OCI-LY1 (cell line): Measurements from ENCODE around the gene NDUFAB1.

ENCODE experiments used
- H2AFZ ChIP-seq: fragments of 200-600 bp; sonication (generic), shearing (Covaris generic); 2 replicates; pipeline ENCODE4 v1.6.0; 2014; ENCODE audit warnings: antibody characterized with exemption, mild to moderate bottlenecking, low read length
- H3F3A ChIP-seq: fragments of 200-600 bp; sonication (generic), shearing (Covaris generic); 2 replicates; pipeline ENCODE4 v1.6.0; 2014; ENCODE audit warnings: mild to moderate bottlenecking, antibody characterized with exemption, low read length, moderate library complexity; ENCODE audit not compliant: insufficient read depth
- H3K27ac ChIP-seq: fragments of 200-600 bp; sonication (generic); 2 replicates; pipeline ENCODE4 v1.5.1; 2014; ENCODE audit warnings: low read length, mixed run types, mild to moderate bottlenecking, low read depth; ENCODE audit not compliant: poor library complexity, severe bottlenecking
- H3K27me3 ChIP-seq: fragments of 200-600 bp; sonication (generic); 2 replicates; pipeline ENCODE4 v1.6.0; 2014; ENCODE audit warnings: antibody characterized with exemption, mild to moderate bottlenecking, low read length, moderate library complexity; ENCODE audit not compliant: insufficient read depth
- H3K36me3 ChIP-seq: fragments of 200-600 bp; sonication (generic); 2 replicates; pipeline ENCODE4 v1.6.1; 2014; ENCODE audit warnings: mild to moderate bottlenecking, antibody characterized with exemption, low read length, moderate library complexity, mixed read lengths; ENCODE audit not compliant: insufficient read depth
- H3K4me1 ChIP-seq: fragments of 200-600 bp; sonication (generic); 2 replicates; pipeline ENCODE4 v1.5.1; 2014; ENCODE audit warnings: mild to moderate bottlenecking, low read length, moderate library complexity; ENCODE audit not compliant: insufficient read depth, severe bottlenecking
- H3K4me2 ChIP-seq: fragments of 200-600 bp; sonication (generic), shearing (Covaris generic); 2 replicates; pipeline ENCODE4 v1.6.1; 2014; ENCODE audit warnings: low read length
- H3K4me3 ChIP-seq: fragments of 200-600 bp; sonication (generic); 2 replicates; pipeline ENCODE4 v1.5.1; 2014; ENCODE audit warnings: low read length, low read depth, mild to moderate bottlenecking, mixed read lengths; ENCODE audit not compliant: poor library complexity, severe bottlenecking
- H3K79me2 ChIP-seq: fragments of 200-600 bp; shearing (Covaris generic); 2 replicates; pipeline ENCODE4 v1.6.1; 2016; ENCODE audit warnings: mixed run types, low read length, mixed read lengths; ENCODE audit not compliant: insufficient read depth
- H3K9ac ChIP-seq: fragments of 200-600 bp; sonication (generic), shearing (Covaris generic); 2 replicates; pipeline ENCODE4 v1.6.1; 2014; ENCODE audit warnings: mild to moderate bottlenecking, low read length, mixed read lengths
- H3K9me2 ChIP-seq: fragments of 200-600 bp; sonication (generic), shearing (Covaris generic); 2 replicates; pipeline ENCODE4 v1.6.1; 2014; ENCODE audit warnings: low read depth, mild to moderate bottlenecking, low read length, mixed read lengths
- H3K9me3 ChIP-seq: fragments of 200-600 bp; shearing (Covaris generic); 2 replicates; pipeline ENCODE4 v1.6.1; 2014; ENCODE audit warnings: low read length, mixed read lengths
- H4K20me1 ChIP-seq: fragments of 200-600 bp; sonication (generic), shearing (Covaris generic); 2 replicates; pipeline ENCODE4 v1.6.0; 2016; ENCODE audit warnings: mild to moderate bottlenecking, low read length; ENCODE audit not compliant: insufficient read depth
- EZH2 ChIP-seq: fragments of 200-600 bp; sonication (generic), shearing (Covaris generic); IDR thresholded peaks from 2 replicates; pipeline ENCODE4 v1.8.0; 2017; ENCODE audit warnings: borderline replicate concordance, mixed run types, mild to moderate bottlenecking, antibody characterized with exemption, low read length, moderate library complexity, mixed read lengths
- TF ChIP-seq, protein P1 (sequence below): fragments of 200-600 bp; sonication (generic), shearing (Covaris generic); IDR thresholded peaks from 2 replicates; pipeline ENCODE4 v1.5.1; 2017; ENCODE audit warnings: mild to moderate bottlenecking, antibody characterized with exemption, low read length, moderate library complexity, mixed read lengths

NDUFAB1 gene

DNA sequence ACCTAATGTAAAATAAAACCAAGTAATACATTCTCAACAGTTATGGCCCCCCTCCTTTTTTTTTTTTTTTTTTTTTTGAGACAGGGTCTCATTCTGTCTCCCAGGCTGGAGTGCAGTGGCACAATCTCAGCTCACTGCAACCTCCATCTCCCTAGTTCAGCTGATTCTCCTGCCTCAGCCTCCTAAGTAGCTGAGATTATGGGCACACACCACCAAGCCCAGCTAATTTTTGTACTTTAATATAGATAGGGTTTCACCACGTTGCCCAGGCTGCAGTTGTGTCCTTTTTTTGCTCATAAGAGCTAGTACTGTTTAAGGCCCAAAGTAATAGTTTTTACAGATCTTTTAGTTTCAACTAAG is 57.2 kb downstream of the NDUFAB1 start:
- no peak overlapping the region for H2AFZ ChIP-seq
- H4K20me1 ChIP-seq: no peaks in the 10 kb centered on the region
- no peak overlapping the region for H3K9ac ChIP-seq
- no peaks in the 10 kb centered on the region for H3K9me2 ChIP-seq
- peaks cover 81% of the 10 kb centered on the region for H3K36me3 ChIP-seq
- H3K27me3 ChIP-seq: no peaks in the 10 kb centered on the region
- H3K4me2 ChIP-seq: no peak overlapping the region
- H3K4me1 ChIP-seq: no peaks in the 10 kb centered on the region
- H3K9me3 ChIP-seq: no peaks in the 10 kb centered on the region
- no peaks in the 10 kb centered on the region for H3F3A ChIP-seq
- no peak for TF ChIP-seq EZH2
- TF ChIP-seq, protein P1, sequence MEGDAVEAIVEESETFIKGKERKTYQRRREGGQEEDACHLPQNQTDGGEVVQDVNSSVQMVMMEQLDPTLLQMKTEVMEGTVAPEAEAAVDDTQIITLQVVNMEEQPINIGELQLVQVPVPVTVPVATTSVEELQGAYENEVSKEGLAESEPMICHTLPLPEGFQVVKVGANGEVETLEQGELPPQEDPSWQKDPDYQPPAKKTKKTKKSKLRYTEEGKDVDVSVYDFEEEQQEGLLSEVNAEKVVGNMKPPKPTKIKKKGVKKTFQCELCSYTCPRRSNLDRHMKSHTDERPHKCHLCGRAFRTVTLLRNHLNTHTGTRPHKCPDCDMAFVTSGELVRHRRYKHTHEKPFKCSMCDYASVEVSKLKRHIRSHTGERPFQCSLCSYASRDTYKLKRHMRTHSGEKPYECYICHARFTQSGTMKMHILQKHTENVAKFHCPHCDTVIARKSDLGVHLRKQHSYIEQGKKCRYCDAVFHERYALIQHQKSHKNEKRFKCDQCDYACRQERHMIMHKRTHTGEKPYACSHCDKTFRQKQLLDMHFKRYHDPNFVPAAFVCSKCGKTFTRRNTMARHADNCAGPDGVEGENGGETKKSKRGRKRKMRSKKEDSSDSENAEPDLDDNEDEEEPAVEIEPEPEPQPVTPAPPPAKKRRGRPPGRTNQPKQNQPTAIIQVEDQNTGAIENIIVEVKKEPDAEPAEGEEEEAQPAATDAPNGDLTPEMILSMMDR: no peak
- H3K4me3 ChIP-seq: no peak overlapping the region
- H3K27ac ChIP-seq: no peak overlapping the region
- no peaks in the 10 kb centered on the region for H3K79me2 ChIP-seq

DNA sequence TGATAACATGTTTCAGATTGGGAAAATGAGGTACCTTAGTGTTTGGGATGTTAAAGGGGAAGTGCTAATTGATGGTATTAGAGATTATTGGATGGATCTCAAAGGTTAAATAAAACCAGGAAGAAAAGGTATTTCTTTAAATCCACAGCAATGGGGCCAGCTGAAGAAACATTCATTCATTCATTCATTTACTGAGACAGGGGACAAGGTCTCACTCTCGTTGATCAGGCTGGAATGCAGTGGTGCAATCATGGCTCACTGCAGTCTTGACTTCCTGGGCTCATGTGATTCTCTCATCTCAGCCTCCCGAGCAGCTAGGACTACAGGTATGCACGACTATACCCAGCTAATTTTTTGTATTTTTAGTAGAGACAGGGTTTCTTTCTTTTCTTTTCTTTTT is 58.7 kb downstream of the NDUFAB1 start:
- Histone ChIP-seq H3K9me3 (no peaks in the 10 kb centered on the region), H3K27me3 (no peaks in the 10 kb centered on the region), H3F3A (no peaks in the 10 kb centered on the region), H3K27ac (no peak overlapping the region), H3K4me2 (no peak overlapping the region), H3K4me3 (no peak overlapping the region), H3K9me2 (no peaks in the 10 kb centered on the region), H3K79me2 (no peaks in the 10 kb centered on the region), H2AFZ (no peak overlapping the region), H3K4me1 (no peaks in the 10 kb centered on the region), H3K9ac (no peak overlapping the region), H4K20me1 (no peaks in the 10 kb centered on the region), H3K36me3 (peaks cover 80% of the 10 kb centered on the region)
- TF ChIP-seq, protein P1: no peak
- TF ChIP-seq EZH2: no peak

DNA sequence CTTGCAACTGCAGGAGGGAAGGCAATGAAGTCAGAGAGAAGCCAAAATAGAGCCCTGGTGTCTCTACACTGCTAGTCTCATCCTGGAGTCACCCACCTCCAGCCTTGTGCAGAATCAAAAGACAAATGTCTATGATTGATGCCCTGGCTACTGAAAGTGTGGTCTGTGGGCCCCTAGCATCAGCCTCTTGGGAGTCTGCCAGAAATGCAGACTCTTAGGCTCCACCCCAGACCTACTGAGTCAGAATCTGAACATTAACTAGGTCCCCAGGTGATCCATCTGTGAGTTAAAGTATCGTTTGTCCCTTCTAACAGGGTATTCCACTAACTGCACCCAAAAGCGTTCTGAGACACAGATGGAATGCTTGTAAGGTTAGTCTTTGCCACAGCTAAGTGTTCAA is 60.2 kb downstream of the NDUFAB1 start:
- H3K36me3 ChIP-seq: peaks cover 82% of the 10 kb centered on the region

More for the DNA sequence above, 60.2 kb downstream of the NDUFAB1 start:
- Histone ChIP-seq H3K9me3 (no peaks in the 10 kb centered on the region), H3K79me2 (no peaks in the 10 kb centered on the region), H3K27me3 (no peaks in the 10 kb centered on the region), H4K20me1 (no peaks in the 10 kb centered on the region), H3K27ac (no peak overlapping the region), H3K4me3 (no peak overlapping the region), H3K9me2 (no peaks in the 10 kb centered on the region), H3K4me1 (no peaks in the 10 kb centered on the region), H3K4me2 (no peak overlapping the region), H3F3A (no peaks in the 10 kb centered on the region), H2AFZ (no peak overlapping the region), H3K9ac (no peak overlapping the region)
- TF ChIP-seq, protein P1: no peak
- no peak for TF ChIP-seq EZH2
